Measurements from ENCODE around the gene APOB.

Gene APOB

GRCh38 chr2:20966061-20966595 is 77.7 kb downstream of the APOB start:
- no peak for DNase-seq

GRCh38 chr2:20965221-20965620 is 78.7 kb downstream of the APOB start:
- no peak for DNase-seq

GRCh38 chr2:20963867-20964266 is 80.0 kb downstream of the APOB start:
- DNase-seq = no peak

- no peak for DNase-seq
These were observed 80.8 kb downstream of the APOB start for GRCh38 chr2:20962939-20963557.

- no peak for DNase-seq
These were observed 82.0 kb downstream of the APOB start for GRCh38 chr2:20961858-20962257.

- DNase-seq = no peak
These were observed 83.9 kb downstream of the APOB start for GRCh38 chr2:20960003-20960402.

GRCh38 chr2:20959252-20959651 is 84.6 kb downstream of the APOB start:
- DNase-seq = no peak

GRCh38 chr2:20957788-20958525 is 85.9 kb downstream of the APOB start:
- no peak for DNase-seq

GRCh38 chr2:20955277-20956026 is 88.4 kb downstream of the APOB start:
- no peak for DNase-seq

- no peak for DNase-seq
These were observed 90.6 kb downstream of the APOB start for GRCh38 chr2:20953146-20953824.
